HFF-Myc (cell line): Measurements from ENCODE around the gene NGFR.

Experiments used
- DNase-seq: peaks from one replicate; pipeline ENCODE4 v3.0.0-alpha.2; 2011; ENCODE audit warnings: low read depth; ENCODE audit errors: extremely low read depth
- H3K4me3 ChIP-seq: replicated peaks from 2 replicates; pipeline ENCODE4 v1.5.1; 2011; ENCODE audit warnings: low read depth, mild to moderate bottlenecking, control low read depth, low read length
- TF ChIP-seq, protein P1 (sequence below): IDR thresholded peaks from 2 replicates; pipeline ENCODE4 v1.5.1; 2012; ENCODE audit warnings: mild to moderate bottlenecking, low read depth, low read length, control low read depth; ENCODE audit errors: missing control alignments

NGFR gene

DNA sequence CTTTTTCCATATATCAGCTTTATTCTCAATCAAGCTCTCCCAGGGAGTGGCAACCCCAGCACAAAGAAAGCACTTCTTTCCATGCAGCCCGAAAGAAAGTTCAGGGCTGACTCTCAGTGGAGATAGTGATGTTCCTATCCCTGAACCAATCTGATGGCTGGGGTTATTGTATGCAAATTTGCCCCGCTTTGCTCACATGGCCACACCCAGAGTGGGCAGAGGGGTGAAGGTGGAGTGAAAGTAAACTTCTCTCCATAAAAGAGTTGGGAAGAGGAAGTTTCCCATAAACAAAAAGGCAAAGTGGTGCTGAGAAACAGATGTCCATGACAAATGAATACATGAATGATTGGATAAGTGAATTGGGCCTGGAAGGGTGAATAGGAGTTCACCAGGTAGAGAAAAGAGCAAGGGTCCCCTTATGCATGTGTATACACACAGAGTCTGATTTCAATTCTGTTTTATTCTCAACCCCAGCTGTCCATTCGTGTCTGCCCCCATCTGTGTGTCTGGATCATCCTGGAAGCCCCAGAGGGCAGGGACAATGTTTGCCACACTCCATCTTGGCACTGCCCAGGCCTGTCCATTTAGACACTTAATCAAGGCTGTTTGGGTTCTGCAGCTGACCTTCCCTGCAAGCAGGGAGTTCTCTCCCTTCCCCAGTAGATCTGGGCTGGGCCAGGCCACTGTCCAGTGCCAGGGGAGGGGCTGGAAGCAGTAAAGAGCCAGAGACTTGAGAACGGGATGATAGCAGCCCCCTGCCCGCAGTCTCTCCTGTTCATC is 14.1 kb upstream of the NGFR start:
- no peak for DNase-seq
- H3K4me3 ChIP-seq, result no peak overlapping the region
- TF ChIP-seq, protein P1, sequence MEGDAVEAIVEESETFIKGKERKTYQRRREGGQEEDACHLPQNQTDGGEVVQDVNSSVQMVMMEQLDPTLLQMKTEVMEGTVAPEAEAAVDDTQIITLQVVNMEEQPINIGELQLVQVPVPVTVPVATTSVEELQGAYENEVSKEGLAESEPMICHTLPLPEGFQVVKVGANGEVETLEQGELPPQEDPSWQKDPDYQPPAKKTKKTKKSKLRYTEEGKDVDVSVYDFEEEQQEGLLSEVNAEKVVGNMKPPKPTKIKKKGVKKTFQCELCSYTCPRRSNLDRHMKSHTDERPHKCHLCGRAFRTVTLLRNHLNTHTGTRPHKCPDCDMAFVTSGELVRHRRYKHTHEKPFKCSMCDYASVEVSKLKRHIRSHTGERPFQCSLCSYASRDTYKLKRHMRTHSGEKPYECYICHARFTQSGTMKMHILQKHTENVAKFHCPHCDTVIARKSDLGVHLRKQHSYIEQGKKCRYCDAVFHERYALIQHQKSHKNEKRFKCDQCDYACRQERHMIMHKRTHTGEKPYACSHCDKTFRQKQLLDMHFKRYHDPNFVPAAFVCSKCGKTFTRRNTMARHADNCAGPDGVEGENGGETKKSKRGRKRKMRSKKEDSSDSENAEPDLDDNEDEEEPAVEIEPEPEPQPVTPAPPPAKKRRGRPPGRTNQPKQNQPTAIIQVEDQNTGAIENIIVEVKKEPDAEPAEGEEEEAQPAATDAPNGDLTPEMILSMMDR, result no peak

DNA sequence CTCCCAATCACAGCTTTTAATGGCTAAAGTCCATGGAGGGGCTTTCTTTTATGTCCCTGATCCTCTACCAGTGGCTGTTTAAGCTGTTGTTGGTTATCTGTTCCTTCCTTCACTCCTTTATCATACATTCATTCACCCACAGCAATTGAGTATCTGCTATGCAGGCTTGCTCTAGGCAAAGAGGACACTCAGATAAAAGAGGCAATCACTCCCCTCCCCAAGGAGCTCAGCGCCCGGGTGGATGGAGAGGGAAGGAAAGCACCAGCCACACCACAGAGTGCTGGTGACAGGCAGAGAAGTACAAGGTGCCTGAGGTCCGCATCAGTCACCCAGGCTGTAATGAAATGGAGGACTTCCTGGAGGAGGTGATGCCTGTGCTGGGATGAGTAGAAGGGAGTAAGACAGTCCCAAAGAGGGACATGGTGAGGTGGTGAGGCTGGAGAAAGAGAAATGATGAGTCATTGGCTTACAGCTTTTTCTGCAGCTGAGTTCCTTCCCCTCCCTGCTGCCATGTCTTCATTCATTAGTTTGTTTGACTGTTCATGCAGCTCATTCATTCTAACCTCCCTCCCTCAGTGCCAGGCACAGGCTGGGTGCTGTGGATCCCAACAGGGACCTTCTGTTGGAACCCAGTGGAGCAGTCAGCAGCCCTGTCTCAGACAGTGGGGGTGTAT is 12.8 kb upstream of the NGFR start:
- DNase-seq, result no peak
- TF ChIP-seq, protein P1, result no peak
- H3K4me3 ChIP-seq, result no peak overlapping the region

DNA sequence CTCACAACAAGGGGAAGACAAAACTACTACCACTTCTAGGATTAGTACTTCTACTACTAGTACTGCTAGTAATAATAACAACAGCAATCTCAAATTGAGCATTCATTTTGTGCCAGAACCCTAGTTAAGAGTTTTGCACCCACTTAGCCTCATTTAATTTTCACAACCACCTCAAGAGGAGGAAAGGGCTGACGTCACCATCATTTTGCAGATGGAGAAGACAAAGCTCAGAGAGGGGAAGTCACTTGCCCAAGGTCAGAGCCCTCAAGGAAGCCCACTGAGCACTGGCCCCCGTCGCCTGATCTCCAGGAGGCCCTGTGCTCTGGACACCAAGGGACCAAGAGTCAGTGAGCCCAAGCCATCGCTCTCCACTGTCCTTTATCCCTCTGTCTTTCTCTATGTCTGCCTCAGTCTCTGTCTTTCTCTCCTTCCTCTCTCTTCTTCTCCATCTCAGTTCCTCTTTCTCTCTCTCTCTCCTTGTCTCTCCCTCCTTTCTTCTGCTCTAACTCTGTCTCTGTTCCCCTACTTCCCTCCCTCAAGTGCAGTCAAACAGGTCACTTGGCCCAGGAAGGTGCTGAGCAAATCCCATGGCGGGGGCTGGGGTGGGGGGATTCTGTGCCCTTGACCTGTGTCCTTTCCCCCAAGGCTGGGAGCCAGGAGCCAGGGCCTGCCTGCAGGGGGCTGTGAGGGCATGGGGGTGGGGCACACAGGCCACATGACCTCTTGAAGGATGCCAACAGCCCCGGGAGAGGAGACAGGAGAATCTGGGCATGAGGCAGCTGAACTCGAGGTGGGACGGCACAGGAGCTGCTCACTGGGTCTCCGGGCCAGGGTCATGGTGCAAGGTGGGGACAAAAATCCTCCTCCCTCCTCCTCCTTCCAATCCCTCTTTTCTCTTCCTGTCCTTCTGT is 11.2 kb upstream of the NGFR start:
- TF ChIP-seq, protein P1, result no peak
- DNase-seq, result no peak

DNA sequence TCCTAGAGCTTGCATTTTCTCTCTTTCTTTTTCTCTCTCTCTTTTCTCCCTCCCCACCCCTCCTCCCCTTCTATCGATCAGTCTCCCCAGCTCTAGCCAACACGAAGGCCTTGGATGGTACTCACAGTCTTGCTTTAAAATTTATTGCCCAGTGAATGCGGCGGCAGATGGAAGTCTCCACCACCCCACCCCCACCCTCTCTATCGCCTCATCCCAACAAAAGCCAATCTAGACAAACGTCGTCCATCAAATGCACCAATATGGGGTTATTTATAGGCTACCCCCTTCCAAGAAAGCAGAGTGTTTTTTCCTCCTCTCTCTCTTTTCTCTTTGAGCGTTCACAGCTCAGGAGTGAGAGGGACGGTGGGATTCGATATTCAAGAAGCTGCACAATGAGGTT is 10.5 kb upstream of the NGFR start:
- no peak for DNase-seq
- TF ChIP-seq, protein P1, result no peak
- no peak overlapping the region for H3K4me3 ChIP-seq

More for the DNA sequence above, 11.2 kb upstream of the NGFR start:
- H3K4me3 ChIP-seq, result no peak overlapping the region

DNA sequence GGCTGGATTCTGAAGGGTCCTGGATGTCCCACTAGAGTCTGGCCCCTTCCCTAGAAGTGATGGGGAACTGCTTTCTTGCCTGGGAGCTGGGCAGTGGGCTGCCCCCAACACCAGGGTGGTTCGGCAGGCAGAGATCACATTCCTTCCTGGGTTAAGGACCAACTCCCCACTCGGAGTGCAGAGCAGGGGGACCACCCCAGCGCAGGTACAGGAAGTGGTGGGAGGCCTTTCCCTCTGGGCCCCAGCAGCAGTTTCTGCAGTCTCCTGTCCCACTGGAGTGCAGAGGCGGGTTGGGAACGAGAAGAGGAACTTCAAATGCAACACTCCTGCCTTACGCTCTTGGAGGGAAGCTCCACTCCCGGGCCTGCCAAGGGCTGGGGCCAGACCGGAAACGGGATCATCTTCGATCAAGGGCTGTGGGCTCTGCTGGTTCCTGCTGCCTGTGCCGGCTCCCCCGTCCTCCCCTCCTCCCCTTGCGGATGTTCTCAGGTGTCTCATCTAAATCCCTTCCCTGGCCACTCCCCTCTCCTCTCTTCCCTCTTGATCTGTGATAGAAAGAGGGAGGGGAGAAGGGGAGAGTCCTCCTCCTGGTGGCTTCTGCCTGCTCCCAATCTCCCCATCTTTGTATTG is 9.0 kb upstream of the NGFR start:
- DNase-seq, result no peak
- TF ChIP-seq, protein P1, result no peak
- H3K4me3 ChIP-seq, result no peak overlapping the region

DNA sequence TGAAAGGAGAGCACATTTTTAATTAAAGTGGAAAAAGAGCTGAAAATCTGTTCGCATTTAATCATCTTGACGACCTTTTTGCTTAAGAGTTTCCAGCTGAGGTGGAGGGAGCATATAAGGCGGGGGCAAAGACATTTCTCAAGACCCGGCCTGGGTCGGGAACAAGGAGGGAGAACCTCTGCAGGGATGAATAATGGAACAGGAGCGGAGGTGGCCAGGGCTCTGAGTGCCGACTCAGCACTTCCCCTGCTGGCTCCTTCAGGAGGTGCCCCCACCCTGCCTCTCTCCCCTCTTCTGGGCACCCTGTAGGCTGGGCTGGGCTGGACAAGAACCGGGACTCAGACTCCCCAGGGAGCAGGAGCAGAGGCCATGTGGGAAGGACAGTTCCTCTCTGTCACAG is 7.9 kb upstream of the NGFR start:
- TF ChIP-seq, protein P1, result no peak
- DNase-seq, result no peak
- H3K4me3 ChIP-seq, result no peak overlapping the region
